ENCODE results near the gene ARSK.
"Not testable (repeated sequence)": the region's sequence is repeated elsewhere in the genome, so short reads cannot be mapped to it uniquely, and the experiment has no call there.

Gene ARSK

GRCh38 chr5:95646226-95646568 lies 91.3 kb downstream of the ARSK start:
- not testable (repeated sequence) for H3K27me3 Mint-ChIP-seq, H3K36me3 Mint-ChIP-seq, ATAC-seq, H3K4me1 Mint-ChIP-seq, H3K9me3 Mint-ChIP-seq
- H3K4me3 Mint-ChIP-seq: peak overlapping the region; percentile 84
- H3K27ac Mint-ChIP-seq: peak overlapping the region; percentile 88

DNA sequence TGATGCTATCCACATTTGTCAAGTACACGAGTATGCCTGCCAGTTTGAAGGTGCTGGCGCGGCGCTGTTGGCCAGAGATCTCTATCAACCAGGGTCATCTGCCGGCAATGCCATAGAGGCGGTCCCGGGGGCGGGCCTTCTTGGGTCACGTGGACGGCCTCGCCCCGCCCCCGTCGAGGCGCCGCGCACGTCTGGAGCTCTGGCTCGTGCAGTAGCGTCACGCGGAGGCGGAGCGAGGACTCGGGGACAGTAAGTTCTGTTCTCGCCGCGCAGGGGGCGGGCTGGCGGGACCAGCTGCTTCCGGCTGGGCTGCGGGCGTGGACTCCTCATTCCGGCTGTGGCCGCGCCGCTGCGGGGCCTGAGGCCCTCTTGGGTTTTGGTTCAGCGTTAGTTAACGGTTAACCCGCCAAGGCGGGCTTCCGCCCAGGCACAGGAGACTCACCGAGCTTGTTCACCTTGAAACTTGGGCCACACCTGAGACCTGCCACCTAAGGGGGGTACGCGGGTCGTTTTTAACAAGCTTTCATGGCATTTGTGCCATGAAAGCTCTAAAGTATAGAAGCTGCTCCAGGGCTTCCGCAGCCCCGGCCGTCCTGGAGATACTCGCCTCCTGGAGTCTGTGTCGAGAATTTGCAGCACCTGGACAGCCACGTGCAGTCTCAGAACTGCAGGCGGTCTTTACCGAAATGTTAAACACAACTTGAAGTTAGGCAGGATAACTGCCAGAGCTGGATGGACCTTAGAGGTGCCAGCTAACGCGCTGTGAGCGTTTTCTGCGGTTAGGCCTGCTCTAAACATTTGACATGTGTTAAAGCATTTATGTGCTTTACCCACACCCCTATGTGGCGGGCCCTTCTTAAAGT lies 91.9 kb downstream of the ARSK start, which contains the start of gene RFESD:
TSS of gene RFESD (plus strand) at position 209 of the 863 bp plus-strand sequence. CDS start 5,495 bp downstream, outside the sequence.
- no peaks in the 10 kb centered on the region for H3K9me3 Mint-ChIP-seq
- no peaks in the 10 kb centered on the region for H3K27me3 Mint-ChIP-seq
- H3K27ac Mint-ChIP-seq: peak within 1 kb of the TSS; percentile 88
- ATAC-seq: peak; percentile 99
- no peaks in the 10 kb centered on the region for H3K36me3 Mint-ChIP-seq
- H3K4me1 Mint-ChIP-seq: peaks cover 7% of the 10 kb centered on the region
- H3K4me3 Mint-ChIP-seq: peak within 1 kb of the TSS; percentile 84

- H3K27ac Mint-ChIP-seq: no peak overlapping the region
- no peak for ATAC-seq
- no peak overlapping the region for H3K4me3 Mint-ChIP-seq
- H3K36me3 Mint-ChIP-seq: peaks cover 12% of the 10 kb centered on the region
- H3K4me1 Mint-ChIP-seq: peaks cover 7% of the 10 kb centered on the region
- H3K27me3 Mint-ChIP-seq: no peaks in the 10 kb centered on the region
- no peaks in the 10 kb centered on the region for H3K9me3 Mint-ChIP-seq
Measured at GRCh38 chr5:95647886-95648860, 93.3 kb downstream of the ARSK start.

- no peaks in the 10 kb centered on the region for H3K27me3 Mint-ChIP-seq
- no peak overlapping the region for H3K4me3 Mint-ChIP-seq
- no peak overlapping the region for H3K27ac Mint-ChIP-seq
- no peaks in the 10 kb centered on the region for H3K9me3 Mint-ChIP-seq
- peaks cover 13% of the 10 kb centered on the region for H3K36me3 Mint-ChIP-seq
- no peak for ATAC-seq
- peaks cover 4% of the 10 kb centered on the region for H3K4me1 Mint-ChIP-seq
Measured at GRCh38 chr5:95649274-95649673, 94.4 kb downstream of the ARSK start.

GRCh38 chr5:95649842-95650620 lies 95.1 kb downstream of the ARSK start:
- Mint-ChIP-seq H3K27me3 (no peaks in the 10 kb centered on the region), H3K9me3 (no peaks in the 10 kb centered on the region), H3K36me3 (peaks cover 16% of the 10 kb centered on the region), H3K4me3 (no peak overlapping the region), H3K4me1 (no peaks in the 10 kb centered on the region), H3K27ac (no peak overlapping the region)
- ATAC-seq: no peak

- no peaks in the 10 kb centered on the region for H3K9me3 Mint-ChIP-seq
- ATAC-seq: no peak
- H3K4me1 Mint-ChIP-seq: no peaks in the 10 kb centered on the region
- H3K27ac Mint-ChIP-seq: no peak overlapping the region
- H3K36me3 Mint-ChIP-seq: peaks cover 19% of the 10 kb centered on the region
- no peak overlapping the region for H3K4me3 Mint-ChIP-seq
- H3K27me3 Mint-ChIP-seq: no peaks in the 10 kb centered on the region
Measured at GRCh38 chr5:95652849-95653248, 97.9 kb downstream of the ARSK start.

GRCh38 chr5:95654196-95654595 lies 99.3 kb downstream of the ARSK start:
- Mint-ChIP-seq H3K27me3 (no peaks in the 10 kb centered on the region), H3K4me3 (no peak overlapping the region), H3K9me3 (no peaks in the 10 kb centered on the region), H3K4me1 (no peaks in the 10 kb centered on the region), H3K27ac (no peak overlapping the region), H3K36me3 (peaks cover 19% of the 10 kb centered on the region)
- ATAC-seq: no peak

All from stimulated activated memory B cell treated with anti-CD40 and anti-IgM and Interleukin-4, amounts not matched to agents 10 μg/mL and 1 μg/mL and 100 μg/mL, for 72 hours (primary cell).